Vagina (tissue), 2 donors: Measurements from ENCODE around the gene CAMKK1. TPM values are rescaled to one million over a fixed set of nuclear protein-coding genes. Genes with fewer than 3 reads are reported as not detected.

Experiments
- DNase-seq, 2 donors: peaks; one replicate each; pipeline ENCODE4 v3.0.0-alpha.2; 2017; ENCODE audit errors: extremely low spot score in 2 of 2
- H3K27ac ChIP-seq: fragments of 200-600 bp; sonication (generic); one replicate; pipeline ENCODE4 v1.5.1; 2019
- H3K27me3 ChIP-seq: fragments of 200-600 bp; sonication (generic); one replicate; pipeline ENCODE4 v1.5.1; 2019
- H3K36me3 ChIP-seq, 2 donors: fragments of 200-600 bp; sonication (generic); one replicate each; pipeline ENCODE4 v1.5.1; 2017 to 2019
- H3K4me1 ChIP-seq: fragments of 200-600 bp; sonication (generic); one replicate; pipeline ENCODE4 v1.5.1; 2019
- H3K4me3 ChIP-seq, 2 donors: fragments of 200-600 bp; sonication (generic); 1 replicate in 1 of 2; 2 replicates in 1 of 2; pipeline ENCODE4 v1.5.1; 2016 to 2019
- H3K9me3 ChIP-seq: fragments of 200-600 bp; sonication (generic); one replicate; pipeline ENCODE4 v1.5.1; 2019
- CTCF ChIP-seq, 3 experiments: fragments of 450-650 bp in 2 of 3; fragments of 200-600 bp in 1 of 3; sonication (generic) in 1 of 3; IDR thresholded peaks; one replicate each; pipeline ENCODE4 v1.5.1; 2017 to 2019; ENCODE audit warnings: antibody characterized with exemption in 3 of 3, mild to moderate bottlenecking in 2 of 3, moderate library complexity in 2 of 3
- POLR2A ChIP-seq, 2 donors: fragments of 450-650 bp; IDR thresholded peaks; one replicate each; pipeline ENCODE4 v1.6.1; 2017; ENCODE audit warnings: antibody characterized with exemption in 2 of 2, mild to moderate bottlenecking in 2 of 2, moderate library complexity in 2 of 2
- POLR2AphosphoS5 ChIP-seq, 2 donors: sonication (generic); formaldehyde crosslinking; IDR thresholded peaks; one replicate each; pipeline ENCODE4 v1.9.0; 2017; ENCODE audit warnings: antibody characterized with exemption in 2 of 2, mild to moderate bottlenecking in 2 of 2, low read depth in 1 of 2; ENCODE audit not compliant: insufficient read depth in 1 of 2
- intact Hi-C: fragments of 100-400 bp; cut with DNase I; formaldehyde crosslinking; loops from one replicate; pipeline ENCODE4 v1.15.1; 2023
- total RNA-seq: library from RNA; depleted of rRNA; stranded (reverse); fragments of >200 nt; gene quantifications from one replicate; pipeline ENCODE4 v1.2.3, GENCODE V29; 2016

CAMKK1 gene
- total RNA-seq, 1 donor from 2014 or later, result 12.0 TPM

DNA sequence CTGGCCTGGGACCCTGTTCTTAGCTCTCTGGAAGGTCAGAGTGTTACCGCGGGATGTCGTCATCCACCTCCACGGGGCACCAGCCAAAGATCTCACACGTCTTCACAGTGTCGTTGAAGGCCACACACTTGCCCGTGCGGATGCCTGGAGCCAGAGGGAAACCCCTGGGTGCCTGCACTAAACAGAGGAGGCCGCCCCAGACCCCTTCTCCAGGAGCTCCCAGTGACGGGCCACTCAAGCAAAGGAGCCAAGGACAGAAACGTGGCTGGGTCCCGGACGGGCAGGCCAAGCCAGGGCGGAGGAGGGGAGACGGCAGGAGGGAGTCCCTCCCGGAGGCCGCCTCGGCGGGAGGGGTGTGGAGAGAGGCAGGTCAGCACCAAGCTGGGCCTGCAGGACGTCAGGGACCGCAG lies 11.0 kb upstream of the CAMKK1 start:
- intact Hi-C loops, result no loop called here
- Histone ChIP-seq H3K36me3 (no peaks in the 10 kb centered on the region), H3K9me3 (no peaks in the 10 kb centered on the region)

GRCh38 chr17:3903051-3903825 lies 10.4 kb upstream of the CAMKK1 start:
- no peaks in the 10 kb centered on the region for H3K9me3 ChIP-seq
- intact Hi-C loops, result no loop called here
- no peak overlapping the region for H3K27ac ChIP-seq
- no peaks in the 10 kb centered on the region for H3K4me1 ChIP-seq
- no peaks in the 10 kb centered on the region for H3K27me3 ChIP-seq
- no peak overlapping the region for H3K4me3 ChIP-seq
- no peaks in the 10 kb centered on the region for H3K36me3 ChIP-seq
- no peak for DNase-seq
- TF ChIP-seq POLR2AphosphoS5 (IDR thresholded peaks at IDR 0.05; ENCODE audit: insufficient read depth in 1 of 2, low read depth in 1 of 2), result no peak

More for the DNA sequence above, 11.0 kb upstream of the CAMKK1 start:
- Histone ChIP-seq H3K27ac (no peak overlapping the region), H3K4me1 (no peaks in the 10 kb centered on the region), H3K4me3 (no peak overlapping the region), H3K27me3 (no peaks in the 10 kb centered on the region)
- TF ChIP-seq POLR2A (IDR thresholded peaks at IDR 0.05), result no peak
- TF ChIP-seq POLR2AphosphoS5 (IDR thresholded peaks at IDR 0.05; ENCODE audit: insufficient read depth in 1 of 2, low read depth in 1 of 2), result no peak
- TF ChIP-seq CTCF (IDR thresholded peaks at IDR 0.05), result no peak
- DNase-seq, result no peak

DNA sequence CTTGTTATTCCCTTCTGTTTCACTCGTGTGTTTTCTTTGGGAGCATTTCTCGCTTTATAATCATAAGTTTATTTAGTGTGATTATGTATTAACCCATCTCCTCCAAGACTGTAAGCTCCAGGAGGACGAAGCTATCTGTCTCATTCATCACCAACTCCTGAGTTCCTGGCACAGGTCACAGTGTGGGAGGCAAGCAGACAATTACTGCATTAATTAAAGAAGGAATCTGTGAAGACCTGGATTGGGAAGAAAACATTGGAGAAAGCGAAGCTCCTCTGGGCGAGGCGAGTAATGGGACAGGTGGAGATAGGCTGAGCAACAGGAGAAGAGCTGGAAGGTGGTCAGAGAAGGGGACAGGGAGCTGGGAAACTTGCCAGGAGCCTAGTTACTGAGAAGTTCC lies 7.8 kb upstream of the CAMKK1 start:
- H3K4me3 ChIP-seq, result no peak overlapping the region
- no peaks in the 10 kb centered on the region for H3K9me3 ChIP-seq
- intact Hi-C loops, result no loop called here
- DNase-seq, result no peak
- no peaks in the 10 kb centered on the region for H3K36me3 ChIP-seq
- TF ChIP-seq CTCF (IDR thresholded peaks at IDR 0.05) (no peak), POLR2AphosphoS5 (IDR thresholded peaks at IDR 0.05; ENCODE audit: insufficient read depth in 1 of 2, low read depth in 1 of 2) (no peak), POLR2A (IDR thresholded peaks at IDR 0.05) (no peak)
- H3K27me3 ChIP-seq, result no peaks in the 10 kb centered on the region
- H3K4me1 ChIP-seq, result peaks cover 11% of the 10 kb centered on the region
- no peak overlapping the region for H3K27ac ChIP-seq

DNA sequence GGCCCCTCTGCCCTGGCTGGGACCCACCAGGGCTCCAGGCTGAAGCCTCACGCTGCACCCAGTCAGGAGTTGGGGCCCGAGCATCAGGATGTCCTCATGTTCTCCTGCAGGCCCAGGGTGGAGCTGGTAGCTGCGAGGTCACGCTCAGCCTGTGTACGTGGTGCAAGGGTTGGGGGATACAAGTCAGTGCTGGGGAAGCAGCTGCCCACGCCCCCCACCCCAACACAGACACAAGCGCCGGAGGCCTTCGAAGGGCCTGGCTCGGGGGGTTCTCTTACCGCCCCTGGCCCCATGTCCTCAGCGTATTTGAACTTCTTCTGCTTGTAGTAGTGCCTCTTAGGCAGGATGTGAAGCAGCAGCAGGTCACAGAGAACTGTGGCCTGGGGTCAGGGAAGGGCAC lies 4.9 kb upstream of the CAMKK1 start:
- TF ChIP-seq POLR2AphosphoS5 (IDR thresholded peaks at IDR 0.05; ENCODE audit: insufficient read depth in 1 of 2, low read depth in 1 of 2), result no peak
- TF ChIP-seq CTCF (IDR thresholded peaks at IDR 0.05), result no peak
- TF ChIP-seq POLR2A (IDR thresholded peaks at IDR 0.05), result no peak
- DNase-seq, result no peak
- Histone ChIP-seq H3K4me3 (no peak overlapping the region), H3K27me3 (no peaks in the 10 kb centered on the region), H3K9me3 (no peaks in the 10 kb centered on the region), H3K4me1 (peaks cover 35% of the 10 kb centered on the region), H3K27ac (no peak overlapping the region), H3K36me3 (no peaks in the 10 kb centered on the region)
- intact Hi-C loops, result no loop called here

- H3K4me3 ChIP-seq, result no peak overlapping the region
- DNase-seq, result no peak
- intact Hi-C loops, result no loop called here
- H3K4me1 ChIP-seq, result peaks cover 41% of the 10 kb centered on the region
- H3K36me3 ChIP-seq, result no peaks in the 10 kb centered on the region
- TF ChIP-seq CTCF (IDR thresholded peaks at IDR 0.05) (no peak), POLR2AphosphoS5 (IDR thresholded peaks at IDR 0.05; ENCODE audit: insufficient read depth in 1 of 2, low read depth in 1 of 2) (no peak), POLR2A (IDR thresholded peaks at IDR 0.05) (no peak)
- H3K9me3 ChIP-seq, result no peaks in the 10 kb centered on the region
- no peaks in the 10 kb centered on the region for H3K27me3 ChIP-seq
- H3K27ac ChIP-seq, result no peak overlapping the region
Observed at GRCh38 chr17:3896968-3897235, 4.0 kb upstream of the CAMKK1 start.
